T47D (cell line): Measurements from ENCODE around the gene TNS4.

Experiments
- DNase-seq, 2 experiments: peaks; one replicate each; pipeline versions ENCODE4 v3.0.0 to v3.0.0-alpha.2; 2011 to 2012; ENCODE audit warnings: low read depth in 1 of 2, low spot score in 1 of 2
- JUND ChIP-seq: IDR thresholded peaks from 2 replicates; pipeline ENCODE4 v1.6.1; 2012; ENCODE audit warnings: low read depth
- in situ Hi-C: cut with HindIII; loops from 2 replicates; pipeline ENCODE4 v1.10.0; 2016; ENCODE audit warnings: low sequenced_read_pairs, low pct_unique_long_range_greater_than_20kb

TNS4 gene

DNA sequence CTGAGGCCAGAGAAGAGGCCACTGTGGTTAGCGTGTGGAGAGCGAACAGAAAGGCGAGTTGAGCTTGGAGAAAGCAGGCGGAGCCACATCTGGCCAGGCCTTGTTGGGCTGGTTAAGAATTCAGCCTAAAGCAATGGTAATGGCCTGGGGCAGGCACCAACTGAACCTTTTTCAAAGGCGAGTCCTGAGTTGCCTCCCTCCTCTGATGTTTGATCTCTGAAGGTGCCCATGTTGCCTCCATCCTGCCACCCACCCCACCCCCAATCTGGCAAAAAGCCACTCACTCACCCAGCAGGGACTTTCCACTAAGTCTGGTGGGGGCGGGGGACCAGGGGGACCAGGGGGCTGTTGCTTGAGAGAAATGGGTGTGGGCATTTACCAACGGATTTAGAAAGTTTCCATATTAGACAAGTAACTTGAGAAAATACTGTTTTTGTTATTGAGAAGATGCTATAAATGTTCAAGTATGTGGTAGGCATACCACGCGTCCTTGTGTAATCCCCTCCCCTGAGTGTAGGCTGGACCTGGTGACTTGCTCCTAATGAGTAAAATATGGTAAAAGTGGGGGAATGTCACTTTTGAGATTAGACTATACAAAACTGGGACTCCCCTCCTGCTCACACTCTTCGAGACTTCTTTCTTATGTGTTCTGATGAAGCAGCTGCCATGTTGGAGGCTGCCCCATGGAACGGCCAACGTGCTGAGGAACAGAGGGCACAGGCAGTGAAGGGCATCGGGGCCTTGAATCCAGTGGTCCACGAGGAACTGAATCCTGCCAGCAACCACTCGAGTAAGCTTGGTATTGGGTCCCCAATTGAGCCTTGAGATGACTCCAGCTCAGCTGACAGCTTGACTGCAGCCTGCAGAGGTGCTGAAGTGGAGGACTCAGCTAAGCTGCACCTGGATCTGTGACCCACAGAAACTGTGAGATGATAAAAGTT, 29.9 kb upstream of the TNS4 start:
- DNase-seq: no peak
- TF ChIP-seq JUND: no peak
- in situ Hi-C loops: no loop called here

DNA sequence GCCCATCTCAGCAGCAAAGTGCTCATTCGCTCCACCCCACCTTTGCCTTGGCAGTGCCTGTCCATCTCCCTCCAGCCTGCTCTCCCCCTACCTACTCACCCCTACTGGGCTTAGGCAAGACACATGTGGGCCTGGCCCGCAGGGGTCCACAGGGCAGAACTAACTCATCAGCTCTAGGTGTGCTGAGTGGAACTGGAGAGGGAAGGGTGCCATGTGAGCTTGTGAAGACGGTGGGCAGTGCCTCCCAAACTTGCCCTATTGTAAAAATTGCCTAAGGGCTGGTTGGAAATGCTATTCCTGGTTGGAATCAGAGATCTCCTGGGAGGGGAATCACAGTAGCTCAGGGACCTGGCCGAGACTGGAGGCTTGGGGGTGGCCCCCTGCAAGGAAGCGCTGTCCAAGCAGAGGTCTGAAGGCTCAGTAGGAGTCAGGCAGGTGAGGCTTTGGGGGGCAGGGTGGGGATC, 29.1 kb upstream of the TNS4 start:
- TF ChIP-seq JUND: no peak
- in situ Hi-C loops: no loop called here

GRCh38 chr17:40529991-40530390, 28.6 kb upstream of the TNS4 start:
- DNase-seq: no peak
- in situ Hi-C loops: no loop called here
- no peak for TF ChIP-seq JUND

More for the DNA sequence above, 29.1 kb upstream of the TNS4 start:
- no peak for DNase-seq

DNA sequence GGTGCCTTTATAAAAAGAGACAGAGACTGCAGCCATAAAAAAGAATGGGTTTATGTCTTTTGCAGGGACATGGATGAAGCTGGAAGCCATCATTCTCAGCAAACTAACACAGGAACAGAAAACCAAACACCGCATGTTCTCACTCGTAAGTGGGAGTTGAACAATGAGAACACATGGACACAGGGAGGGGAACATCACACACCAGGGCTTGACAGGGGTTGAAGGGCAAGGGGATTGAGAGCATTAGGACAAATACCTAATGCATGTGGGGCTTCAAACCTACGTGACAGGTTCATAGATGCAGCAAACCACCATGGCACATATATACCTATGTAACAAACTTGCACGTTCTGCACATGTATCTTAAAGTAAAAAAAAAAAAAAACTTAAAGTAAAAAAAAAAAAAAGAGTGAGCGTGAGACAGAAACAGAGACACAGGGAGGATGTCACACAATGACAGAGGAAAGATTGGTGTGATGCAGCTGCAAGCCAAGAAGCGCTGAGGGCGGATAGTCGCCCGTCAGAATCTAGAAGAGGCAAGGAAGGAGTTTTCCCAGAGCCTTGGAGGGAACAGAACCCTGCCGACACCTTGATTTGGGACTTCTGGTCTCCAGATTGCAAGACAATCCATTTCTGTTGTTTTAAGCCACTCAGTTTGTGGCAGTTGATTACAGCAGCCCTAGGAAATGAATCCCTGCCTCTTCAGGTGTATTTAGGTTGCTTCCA, 27.4 kb upstream of the TNS4 start:
- no peak for DNase-seq
- no peak for TF ChIP-seq JUND
- in situ Hi-C loops: no loop called here

DNA sequence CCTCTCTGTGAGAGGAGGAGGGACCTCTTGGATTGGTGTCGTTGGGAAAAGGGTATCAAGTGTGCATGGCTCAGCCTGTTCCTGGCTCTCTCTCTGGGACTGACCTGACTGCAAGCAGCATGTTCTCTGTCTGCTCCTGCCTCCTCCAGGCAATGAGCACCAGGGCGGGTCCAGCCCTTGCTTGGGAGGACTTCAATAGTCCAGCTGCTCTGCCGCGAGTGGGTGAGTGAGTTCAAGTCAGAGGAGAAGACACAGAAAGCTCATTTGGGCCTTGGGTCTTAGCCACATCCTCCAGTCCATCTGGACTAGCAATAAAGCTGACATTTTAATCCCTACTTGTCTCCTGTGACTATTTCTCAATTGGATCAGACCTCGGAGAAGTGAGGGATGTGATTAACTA, 25.2 kb upstream of the TNS4 start:
- in situ Hi-C loops: no loop called here
- no peak for TF ChIP-seq JUND
- DNase-seq: no peak

DNA sequence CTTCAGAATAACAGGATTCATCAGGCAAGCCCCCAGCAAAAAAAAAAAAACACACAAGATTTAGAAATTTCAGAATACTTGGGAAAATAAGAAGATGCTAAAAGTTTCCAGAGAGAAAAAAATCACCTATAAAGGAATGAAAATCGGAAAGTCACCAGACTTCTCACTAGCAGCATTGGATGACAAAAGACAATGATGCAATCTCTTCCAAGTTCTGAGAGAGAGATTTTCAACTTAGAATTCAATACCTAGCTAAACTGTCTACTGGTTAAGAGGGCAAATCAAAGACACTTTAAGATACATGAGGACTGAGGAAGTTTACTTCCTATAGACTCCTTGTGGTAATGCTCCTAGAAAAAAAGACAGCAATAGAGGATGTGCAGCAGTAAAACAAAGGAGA, 23.9 kb upstream of the TNS4 start:
- TF ChIP-seq JUND: no peak
- in situ Hi-C loops: no loop called here
- no peak for DNase-seq

- no peak for TF ChIP-seq JUND
- in situ Hi-C loops: no loop called here
Measured at GRCh38 chr17:40524243-40524965, 23.0 kb upstream of the TNS4 start.

DNA sequence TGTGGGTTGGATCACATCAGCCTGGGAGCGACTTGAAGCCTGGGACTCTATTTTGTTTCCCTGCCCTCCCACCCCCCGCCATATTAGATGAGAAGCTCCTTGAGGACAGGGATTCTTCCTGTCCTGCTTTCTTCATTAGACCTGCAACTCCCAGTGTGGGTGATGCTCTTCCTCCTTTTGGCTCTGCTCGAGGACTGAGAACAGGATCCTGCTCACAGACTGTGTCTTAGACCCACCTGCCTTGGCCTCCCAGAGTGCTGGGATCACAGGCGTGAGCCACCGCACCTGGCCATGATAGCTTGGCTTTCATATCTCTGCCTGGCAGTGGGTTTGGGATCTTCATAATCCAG, 21.5 kb upstream of the TNS4 start:
- no peak for TF ChIP-seq JUND
- DNase-seq: no peak
- in situ Hi-C loops: no loop called here

More at GRCh38 chr17:40524243-40524965, 23.0 kb upstream of the TNS4 start:
- DNase-seq: no peak

DNA sequence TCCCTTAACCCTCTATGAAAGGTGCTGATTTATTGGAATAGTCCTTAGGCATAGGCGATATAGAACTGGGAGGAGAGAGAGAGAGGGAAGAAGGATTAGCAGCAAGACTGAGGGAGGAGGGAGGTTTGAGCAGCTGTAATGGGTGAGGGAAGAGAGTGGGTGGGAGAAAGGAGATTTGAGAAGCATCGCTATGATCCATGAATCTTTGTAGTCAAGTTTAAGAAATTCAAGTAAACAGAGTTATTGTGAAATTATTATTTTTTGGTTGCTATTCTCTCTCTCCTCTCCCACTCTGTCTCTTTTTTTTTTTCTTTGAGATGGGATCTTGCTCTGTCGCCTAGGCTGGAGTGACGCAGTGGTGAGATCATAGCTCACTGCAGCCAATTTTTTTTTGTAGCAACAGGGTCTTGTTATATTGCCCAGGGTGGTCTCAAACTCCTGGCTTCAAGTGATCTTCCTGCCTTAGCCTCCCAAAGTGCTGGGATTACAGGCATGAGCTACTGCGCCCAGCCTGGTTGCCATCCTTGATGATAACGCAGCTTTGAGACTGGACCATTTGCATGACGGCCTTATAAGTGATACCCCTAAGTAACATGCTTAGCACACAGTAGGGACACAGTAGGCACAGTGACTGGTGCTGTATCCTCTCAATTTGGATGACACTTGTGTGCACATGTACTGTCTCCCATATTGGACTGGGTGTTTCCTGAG, 21.0 kb upstream of the TNS4 start:
- no peak for TF ChIP-seq JUND
- DNase-seq: no peak

GRCh38 chr17:40520991-40521453, 19.6 kb upstream of the TNS4 start:
- no peak for TF ChIP-seq JUND
- DNase-seq: no peak
- in situ Hi-C loops: no loop called here

More for the DNA sequence above, 21.0 kb upstream of the TNS4 start:
- in situ Hi-C loops: no loop called here

GRCh38 chr17:40519089-40519775, 17.8 kb upstream of the TNS4 start:
- DNase-seq: no peak
- in situ Hi-C loops: no loop called here
- TF ChIP-seq JUND: no peak
